ENCODE results near the gene NRIP1. TPM values are rescaled to one million over a fixed set of nuclear protein-coding genes. Genes with fewer than 3 reads are reported as not detected.

Gene NRIP1
- total and polyA plus RNA-seq, 2 donors (not counting 3 experiments of a cell fraction or from before 2014, with no cell fraction given): 2.8 to 24.0 TPM

DNA sequence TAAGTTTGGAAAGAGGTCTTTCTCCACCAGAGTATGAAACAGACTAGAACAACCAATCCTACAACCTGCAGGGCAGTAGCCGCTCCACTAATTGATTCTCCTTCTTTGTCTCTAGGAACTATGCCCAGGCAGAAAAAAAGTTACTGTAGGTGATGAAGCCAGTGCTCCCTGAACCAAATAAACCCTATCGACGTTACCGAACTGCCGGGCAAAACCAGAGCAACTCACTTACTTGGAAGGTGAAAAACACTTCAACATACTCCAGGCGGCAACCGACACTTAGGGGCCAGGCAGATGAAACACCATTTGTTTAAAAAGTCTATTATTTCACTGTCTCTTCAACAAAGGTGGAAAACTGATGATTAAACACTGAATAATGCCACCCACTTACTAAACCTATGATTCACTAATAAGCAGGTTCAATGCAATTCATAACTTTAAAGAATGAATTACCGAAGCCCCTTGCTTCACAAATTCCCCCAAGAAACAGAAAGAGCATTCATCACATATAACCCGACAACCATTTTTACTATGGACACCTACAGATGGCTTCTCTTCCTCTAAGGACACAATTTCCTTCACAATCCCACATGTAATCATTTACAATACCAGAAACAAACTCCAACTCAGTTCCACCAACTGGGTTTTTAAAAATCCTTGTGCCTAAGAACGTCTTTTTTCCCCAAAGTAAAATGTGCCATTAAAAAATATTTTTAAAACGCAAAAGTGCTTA is 1.6 kb downstream of the NRIP1 start:
- H3K4me2 ChIP-seq (ENCODE audit: insufficient read depth, low read length): peak overlapping the region; percentile 100
- H3K4me3 ChIP-seq (replicated peaks in 1 of 3; ENCODE audit: insufficient read depth in 1 of 3, low read depth in 1 of 3, low read length in 3 of 3): peak overlapping the region; percentile 80 to 96 (median 85)
- peaks cover 12% of the 10 kb centered on the region for H4K20me1 ChIP-seq (replicated peaks; ENCODE audit: control insufficient read depth, extremely low read depth, insufficient read depth, low read length)
- TF ChIP-seq POLR2AphosphoS5 (IDR thresholded peaks at IDR 0.05; ENCODE audit: insufficient read depth, low read depth, low read length): no peak
- no peak for TF ChIP-seq MYC (IDR thresholded peaks at IDR 0.05; ENCODE audit: low read depth, low read length)
- no peak for TF ChIP-seq EZH2 (IDR thresholded peaks at IDR 0.05; ENCODE audit: borderline replicate concordance, low read depth, low read length, severe bottlenecking)
- TF ChIP-seq, protein P1, sequence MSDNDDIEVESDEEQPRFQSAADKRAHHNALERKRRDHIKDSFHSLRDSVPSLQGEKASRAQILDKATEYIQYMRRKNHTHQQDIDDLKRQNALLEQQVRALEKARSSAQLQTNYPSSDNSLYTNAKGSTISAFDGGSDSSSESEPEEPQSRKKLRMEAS (IDR thresholded peaks at IDR 0.05; ENCODE audit: insufficient read depth, insufficient read length): no peak
- TF ChIP-seq, protein P2, sequence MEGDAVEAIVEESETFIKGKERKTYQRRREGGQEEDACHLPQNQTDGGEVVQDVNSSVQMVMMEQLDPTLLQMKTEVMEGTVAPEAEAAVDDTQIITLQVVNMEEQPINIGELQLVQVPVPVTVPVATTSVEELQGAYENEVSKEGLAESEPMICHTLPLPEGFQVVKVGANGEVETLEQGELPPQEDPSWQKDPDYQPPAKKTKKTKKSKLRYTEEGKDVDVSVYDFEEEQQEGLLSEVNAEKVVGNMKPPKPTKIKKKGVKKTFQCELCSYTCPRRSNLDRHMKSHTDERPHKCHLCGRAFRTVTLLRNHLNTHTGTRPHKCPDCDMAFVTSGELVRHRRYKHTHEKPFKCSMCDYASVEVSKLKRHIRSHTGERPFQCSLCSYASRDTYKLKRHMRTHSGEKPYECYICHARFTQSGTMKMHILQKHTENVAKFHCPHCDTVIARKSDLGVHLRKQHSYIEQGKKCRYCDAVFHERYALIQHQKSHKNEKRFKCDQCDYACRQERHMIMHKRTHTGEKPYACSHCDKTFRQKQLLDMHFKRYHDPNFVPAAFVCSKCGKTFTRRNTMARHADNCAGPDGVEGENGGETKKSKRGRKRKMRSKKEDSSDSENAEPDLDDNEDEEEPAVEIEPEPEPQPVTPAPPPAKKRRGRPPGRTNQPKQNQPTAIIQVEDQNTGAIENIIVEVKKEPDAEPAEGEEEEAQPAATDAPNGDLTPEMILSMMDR (IDR thresholded peaks at IDR 0.05; ENCODE audit: extremely low read depth in 1 of 2, insufficient read depth in 1 of 2, low read depth in 1 of 2, low read length in 2 of 2): no peak
- intact Hi-C loops (cut with micrococcal nuclease) (loop anchor here (5.0 to 10.0 kb wide), 2 partner anchors 669 to 782 kb away; no protein-coding TSS in a partner anchor), dilution Hi-C loops (cut with MboI; ENCODE audit: extremely low pct_ligation_motif_present, low sequenced_read_pairs) (no loop called here)
- no peak overlapping the region for H2AFZ ChIP-seq (ENCODE audit: low read depth, low read length)
- BruUV-seq (replicated peaks): TSS peak; percentile 25
- peak overlapping the region; percentile 95 for H3K27ac ChIP-seq (ENCODE audit: insufficient read depth, low read depth, low read length)
- H3K79me2 ChIP-seq (ENCODE audit: control insufficient read depth, insufficient read depth, low read length): peaks cover 64% of the 10 kb centered on the region
- H3K27me3 ChIP-seq (ENCODE audit: control insufficient read depth in 2 of 2, insufficient read depth in 2 of 2, low read length in 2 of 2): peaks cover 0 to 3% of the 10 kb centered on the region in 2 experiments
- FAIRE-seq (no peak), DNase-seq (ENCODE audit: low read depth, low spot score) (peak; percentile 47)
- peaks cover 30% of the 10 kb centered on the region for H3K4me1 ChIP-seq (ENCODE audit: control insufficient read depth, extremely low read depth, insufficient read depth, low read length)
- ChIA-PET POLR2A (no interaction called here), CTCF (no interaction called here)
- no peaks in the 10 kb centered on the region for H3K9me1 ChIP-seq (replicated peaks; ENCODE audit: control insufficient read depth, extremely low read depth, insufficient read depth, low read length)
- H3K9me3 ChIP-seq (replicated peaks; ENCODE audit: control insufficient read depth, insufficient read depth, low read length): no peaks in the 10 kb centered on the region
- peak overlapping the region; percentile 96 for H3K9ac ChIP-seq (replicated peaks; ENCODE audit: extremely low read depth, insufficient read depth, low read length)
- H3K36me3 ChIP-seq (ENCODE audit: control insufficient read depth in 2 of 2, extremely low read depth in 1 of 2, insufficient read depth in 2 of 2, low read length in 2 of 2): no peaks in the 10 kb centered on the region

Measured in endothelial cell of umbilical vein (primary cell).